Measurements from ENCODE around the gene CERS6.

CERS6 gene

GRCh38 chr2:168723275-168723899 lies 267.3 kb downstream of the CERS6 start:
- Histone ChIP-seq H3K4me1 (ENCODE audit: insufficient read depth, low read length) (no peaks in the 10 kb centered on the region), H3K9ac (ENCODE audit: low read length) (no peak overlapping the region), H3K27me3 (ENCODE audit: control insufficient read depth in 1 of 2, insufficient read depth in 2 of 2, low read length in 2 of 2) (no peaks in the 10 kb centered on the region), H3K36me3 (ENCODE audit: insufficient read depth, low read length) (no peaks in the 10 kb centered on the region), H3K27ac (ENCODE audit: low read depth, low read length) (no peak overlapping the region), H3K9me3 (ENCODE audit: low read length) (no peaks in the 10 kb centered on the region), H3K4me3 (ENCODE audit: low read depth in 1 of 2, low read length in 2 of 2) (no peak overlapping the region)

- no peaks in the 10 kb centered on the region for H3K4me1 ChIP-seq (ENCODE audit: insufficient read depth, low read length)
- no peaks in the 10 kb centered on the region for H3K9me3 ChIP-seq (ENCODE audit: low read length)
- H3K27ac ChIP-seq (ENCODE audit: low read depth, low read length) = no peak overlapping the region
- H3K4me3 ChIP-seq (ENCODE audit: low read depth in 1 of 2, low read length in 2 of 2) = no peak overlapping the region
- H3K9ac ChIP-seq (ENCODE audit: low read length) = no peak overlapping the region
- H3K36me3 ChIP-seq (ENCODE audit: insufficient read depth, low read length) = no peaks in the 10 kb centered on the region
- H3K27me3 ChIP-seq (ENCODE audit: control insufficient read depth in 1 of 2, insufficient read depth in 2 of 2, low read length in 2 of 2) = no peaks in the 10 kb centered on the region
Measured at GRCh38 chr2:168726375-168726774, 270.3 kb downstream of the CERS6 start.

GRCh38 chr2:168727904-168728470 lies 271.9 kb downstream of the CERS6 start:
- no peak overlapping the region for H3K27ac ChIP-seq (ENCODE audit: low read depth, low read length)
- no peak overlapping the region for H3K9ac ChIP-seq (ENCODE audit: low read length)
- H3K4me3 ChIP-seq (ENCODE audit: low read depth in 1 of 2, low read length in 2 of 2) = no peak overlapping the region
- H3K4me1 ChIP-seq (ENCODE audit: insufficient read depth, low read length) = no peaks in the 10 kb centered on the region
- H3K27me3 ChIP-seq (ENCODE audit: control insufficient read depth in 1 of 2, insufficient read depth in 2 of 2, low read length in 2 of 2) = no peaks in the 10 kb centered on the region
- no peaks in the 10 kb centered on the region for H3K36me3 ChIP-seq (ENCODE audit: insufficient read depth, low read length)
- no peaks in the 10 kb centered on the region for H3K9me3 ChIP-seq (ENCODE audit: low read length)

GRCh38 chr2:168729455-168729854 lies 273.4 kb downstream of the CERS6 start:
- Histone ChIP-seq H3K27me3 (ENCODE audit: control insufficient read depth in 1 of 2, insufficient read depth in 2 of 2, low read length in 2 of 2) (no peaks in the 10 kb centered on the region), H3K9ac (ENCODE audit: low read length) (no peak overlapping the region), H3K36me3 (ENCODE audit: insufficient read depth, low read length) (no peaks in the 10 kb centered on the region), H3K4me3 (ENCODE audit: low read depth in 1 of 2, low read length in 2 of 2) (no peak overlapping the region), H3K9me3 (ENCODE audit: low read length) (no peaks in the 10 kb centered on the region), H3K27ac (ENCODE audit: low read depth, low read length) (no peak overlapping the region), H3K4me1 (ENCODE audit: insufficient read depth, low read length) (no peaks in the 10 kb centered on the region)

- Histone ChIP-seq H3K4me1 (ENCODE audit: insufficient read depth, low read length) (no peaks in the 10 kb centered on the region), H3K4me3 (ENCODE audit: low read depth in 1 of 2, low read length in 2 of 2) (no peak overlapping the region), H3K9ac (ENCODE audit: low read length) (no peak overlapping the region), H3K27ac (ENCODE audit: low read depth, low read length) (no peak overlapping the region), H3K27me3 (ENCODE audit: control insufficient read depth in 1 of 2, insufficient read depth in 2 of 2, low read length in 2 of 2) (no peaks in the 10 kb centered on the region), H3K9me3 (ENCODE audit: low read length) (no peaks in the 10 kb centered on the region), H3K36me3 (ENCODE audit: insufficient read depth, low read length) (no peaks in the 10 kb centered on the region)
Measured at GRCh38 chr2:168730344-168730743, 274.3 kb downstream of the CERS6 start.

- Histone ChIP-seq H3K27ac (ENCODE audit: low read depth, low read length) (no peak overlapping the region), H3K9me3 (ENCODE audit: low read length) (no peaks in the 10 kb centered on the region), H3K9ac (ENCODE audit: low read length) (no peak overlapping the region), H3K27me3 (ENCODE audit: control insufficient read depth in 1 of 2, insufficient read depth in 2 of 2, low read length in 2 of 2) (no peaks in the 10 kb centered on the region), H3K4me3 (ENCODE audit: low read depth in 1 of 2, low read length in 2 of 2) (no peak overlapping the region), H3K4me1 (ENCODE audit: insufficient read depth, low read length) (no peaks in the 10 kb centered on the region), H3K36me3 (ENCODE audit: insufficient read depth, low read length) (no peaks in the 10 kb centered on the region)
Measured at GRCh38 chr2:168731002-168731401, 274.9 kb downstream of the CERS6 start.

GRCh38 chr2:168731616-168732015 lies 275.5 kb downstream of the CERS6 start:
- Histone ChIP-seq H3K27ac (ENCODE audit: low read depth, low read length) (no peak overlapping the region), H3K4me1 (ENCODE audit: insufficient read depth, low read length) (no peaks in the 10 kb centered on the region), H3K4me3 (ENCODE audit: low read depth in 1 of 2, low read length in 2 of 2) (no peak overlapping the region), H3K36me3 (ENCODE audit: insufficient read depth, low read length) (no peaks in the 10 kb centered on the region), H3K27me3 (ENCODE audit: control insufficient read depth in 1 of 2, insufficient read depth in 2 of 2, low read length in 2 of 2) (no peaks in the 10 kb centered on the region), H3K9ac (ENCODE audit: low read length) (no peak overlapping the region), H3K9me3 (ENCODE audit: low read length) (no peaks in the 10 kb centered on the region)

- Histone ChIP-seq H3K4me3 (ENCODE audit: low read depth in 1 of 2, low read length in 2 of 2) (no peak overlapping the region), H3K4me1 (ENCODE audit: insufficient read depth, low read length) (no peaks in the 10 kb centered on the region), H3K27ac (ENCODE audit: low read depth, low read length) (no peak overlapping the region), H3K27me3 (ENCODE audit: control insufficient read depth in 1 of 2, insufficient read depth in 2 of 2, low read length in 2 of 2) (no peaks in the 10 kb centered on the region), H3K9me3 (ENCODE audit: low read length) (no peaks in the 10 kb centered on the region), H3K9ac (ENCODE audit: low read length) (no peak overlapping the region), H3K36me3 (ENCODE audit: insufficient read depth, low read length) (no peaks in the 10 kb centered on the region)
Measured at GRCh38 chr2:168732100-168732499, 276.0 kb downstream of the CERS6 start.

- H3K4me1 ChIP-seq (ENCODE audit: insufficient read depth, low read length) = no peaks in the 10 kb centered on the region
- H3K9ac ChIP-seq (ENCODE audit: low read length) = no peak overlapping the region
- H3K27ac ChIP-seq (ENCODE audit: low read depth, low read length) = no peak overlapping the region
- no peaks in the 10 kb centered on the region for H3K36me3 ChIP-seq (ENCODE audit: insufficient read depth, low read length)
- H3K27me3 ChIP-seq (ENCODE audit: control insufficient read depth in 1 of 2, insufficient read depth in 2 of 2, low read length in 2 of 2) = no peaks in the 10 kb centered on the region
- H3K4me3 ChIP-seq (ENCODE audit: low read depth in 1 of 2, low read length in 2 of 2) = no peak overlapping the region
- H3K9me3 ChIP-seq (ENCODE audit: low read length) = no peaks in the 10 kb centered on the region
Measured at GRCh38 chr2:168732506-168732905, 276.4 kb downstream of the CERS6 start.

GRCh38 chr2:168734199-168734760 lies 278.2 kb downstream of the CERS6 start:
- Histone ChIP-seq H3K4me3 (ENCODE audit: low read depth in 1 of 2, low read length in 2 of 2) (no peak overlapping the region), H3K36me3 (ENCODE audit: insufficient read depth, low read length) (no peaks in the 10 kb centered on the region), H3K4me1 (ENCODE audit: insufficient read depth, low read length) (no peaks in the 10 kb centered on the region), H3K27ac (ENCODE audit: low read depth, low read length) (no peak overlapping the region), H3K9ac (ENCODE audit: low read length) (no peak overlapping the region), H3K9me3 (ENCODE audit: low read length) (no peaks in the 10 kb centered on the region), H3K27me3 (ENCODE audit: control insufficient read depth in 1 of 2, insufficient read depth in 2 of 2, low read length in 2 of 2) (no peaks in the 10 kb centered on the region)

- Histone ChIP-seq H3K27me3 (ENCODE audit: control insufficient read depth in 1 of 2, insufficient read depth in 2 of 2, low read length in 2 of 2) (no peaks in the 10 kb centered on the region), H3K27ac (ENCODE audit: low read depth, low read length) (no peak overlapping the region), H3K4me1 (ENCODE audit: insufficient read depth, low read length) (no peaks in the 10 kb centered on the region), H3K9me3 (ENCODE audit: low read length) (no peaks in the 10 kb centered on the region), H3K4me3 (ENCODE audit: low read depth in 1 of 2, low read length in 2 of 2) (no peak overlapping the region), H3K36me3 (ENCODE audit: insufficient read depth, low read length) (no peaks in the 10 kb centered on the region), H3K9ac (ENCODE audit: low read length) (no peak overlapping the region)
Measured at GRCh38 chr2:168736649-168737445, 280.8 kb downstream of the CERS6 start.

Measured in muscle layer of colon (tissue), 2 donors.